Keratinocyte (primary cell): ENCODE data around the gene GOPC. TPM values are rescaled to one million over a fixed set of nuclear protein-coding genes. Genes with fewer than 3 reads are reported as not detected.

Source experiments
- DNase-seq: peaks from one replicate; pipeline ENCODE4 v3.0.0-alpha.2; 2011; ENCODE audit warnings: low read depth, missing footprints, low spot score
- FAIRE-seq: peaks from 2 replicates; lab custom pipeline; 2011; peaks lifted over from hg19 to GRCh38; lab: Jason Lieb, UNC
- H2AFZ ChIP-seq: 2 replicates; pipeline ENCODE4 v1.6.0; 2012; ENCODE audit warnings: low read length, control low read depth, inconsistent platforms; ENCODE audit not compliant: control insufficient read depth
- H3K27ac ChIP-seq: 2 replicates; pipeline ENCODE4 v1.5.1; 2011; ENCODE audit warnings: low read length; ENCODE audit not compliant: control insufficient read depth, insufficient read depth
- H3K27me3 ChIP-seq: 3 replicates; pipeline ENCODE4 v1.6.0; 2011; ENCODE audit warnings: low read length; ENCODE audit not compliant: control insufficient read depth, insufficient read depth; ENCODE audit errors: extremely low read depth
- H3K36me3 ChIP-seq, 2 experiments: 2 replicates in 1 of 2; 3 replicates in 1 of 2; pipeline ENCODE4 v1.5.1; 2011; ENCODE audit warnings: low read length in 2 of 2, mild to moderate bottlenecking in 1 of 2; ENCODE audit not compliant: control insufficient read depth in 2 of 2, insufficient read depth in 2 of 2; ENCODE audit errors: extremely low read depth in 1 of 2
- H3K4me1 ChIP-seq: 3 replicates; pipeline ENCODE4 v1.5.1; 2011; ENCODE audit warnings: low read length; ENCODE audit not compliant: control insufficient read depth, insufficient read depth; ENCODE audit errors: extremely low read depth
- H3K4me2 ChIP-seq: 3 replicates; pipeline ENCODE4 v1.6.0; 2011; ENCODE audit warnings: low read depth, low read length; ENCODE audit not compliant: control insufficient read depth, insufficient read depth; ENCODE audit errors: extremely low read depth
- H3K4me3 ChIP-seq, 3 experiments: fragments of 200-600 bp in 1 of 3; sonication (generic) in 1 of 3; 2 replicates in 2 of 3; 3 replicates in 1 of 3; pipeline ENCODE4 v1.5.1; 2011 to 2016; ENCODE audit warnings: low read length in 3 of 3, mild to moderate bottlenecking in 3 of 3, control low read depth in 2 of 3, inconsistent platforms in 1 of 3, low read depth in 1 of 3, mixed read lengths in 1 of 3, mixed run types in 1 of 3, moderate library complexity in 1 of 3; ENCODE audit not compliant: control insufficient read depth in 2 of 3, insufficient read depth in 2 of 3; ENCODE audit errors: extremely low read depth in 1 of 3
- H3K79me2 ChIP-seq: 2 replicates; pipeline ENCODE4 v1.6.0; 2012; ENCODE audit warnings: low read length; ENCODE audit not compliant: control insufficient read depth, insufficient read depth
- H3K9ac ChIP-seq: 3 replicates; pipeline ENCODE4 v1.6.0; 2011; ENCODE audit warnings: low read length; ENCODE audit not compliant: control insufficient read depth, insufficient read depth; ENCODE audit errors: extremely low read depth
- H3K9me1 ChIP-seq: 3 replicates; pipeline ENCODE4 v1.6.0; 2011; ENCODE audit warnings: low read length; ENCODE audit not compliant: control insufficient read depth, insufficient read depth; ENCODE audit errors: extremely low read depth
- H3K9me3 ChIP-seq: 2 replicates; pipeline ENCODE4 v1.5.1; 2012; ENCODE audit warnings: low read depth, low read length; ENCODE audit not compliant: control insufficient read depth
- H4K20me1 ChIP-seq: 3 replicates; pipeline ENCODE4 v1.6.0; 2011; ENCODE audit warnings: low read length; ENCODE audit not compliant: control insufficient read depth, insufficient read depth; ENCODE audit errors: extremely low read depth
- CTCF ChIP-seq, 3 experiments: IDR thresholded peaks in 1 of 3; conservative IDR thresholded peaks in 1 of 3; optimal IDR thresholded peaks in 1 of 3; 2 replicates in 2 of 3; 3 replicates in 1 of 3; pipeline versions ENCODE3 to v1.5.1; 2011; ENCODE audit warnings: low read length in 3 of 3, mild to moderate bottlenecking in 3 of 3, moderate library complexity in 2 of 3, control low read depth in 1 of 3, inconsistent platforms in 1 of 3; ENCODE audit not compliant: insufficient read depth in 2 of 3; ENCODE audit errors: extremely low read depth in 1 of 3
- EZH2 ChIP-seq: IDR thresholded peaks from one replicate; pipeline ENCODE4 v1.6.1; 2012; ENCODE audit warnings: inconsistent platforms, mild to moderate bottlenecking, low read length, moderate library complexity
- dilution Hi-C: fragments of 300-500 bp; cut with MboI; formaldehyde crosslinking; loops from one replicate; pipeline ENCODE4 v1.7.0; 2020; ENCODE audit warnings: low sequenced_read_pairs; ENCODE audit not compliant: extremely low pct_ligation_motif_present
- polyA plus RNA-seq, 5 experiments: library from polyadenylated mRNA; depleted of rRNA in 3 of 5; stranded (reverse) in 3 of 5; stranded (forward) in 1 of 5; unstranded in 1 of 5; fragments of >200 nt; gene quantifications; 1 replicate in 1 of 5; 2 replicates in 3 of 5; 3 replicates in 1 of 5; pipeline versions ENCODE4 v1.2.1 to v1.2.3, GENCODE V29; 2011 to 2012; ENCODE audit warnings: missing spikeins in 2 of 5, low read depth in 1 of 5, low replicate concordance in 1 of 5

Gene GOPC
- polyA plus RNA-seq, 1 donor (not counting 4 experiments of a cell fraction or from before 2014, with no cell fraction given): 33.9 TPM

- H3K4me1 ChIP-seq: peaks cover 14% of the 10 kb centered on the region
- H3K4me3 ChIP-seq: no peak overlapping the region
- H3K36me3 ChIP-seq: no peaks in the 10 kb centered on the region
- H3K9ac ChIP-seq: no peak overlapping the region
- H4K20me1 ChIP-seq: no peaks in the 10 kb centered on the region
- H2AFZ ChIP-seq: no peak overlapping the region
- no peak for FAIRE-seq
- H3K9me1 ChIP-seq: no peaks in the 10 kb centered on the region
- peaks cover 31% of the 10 kb centered on the region for H3K79me2 ChIP-seq
- TF ChIP-seq CTCF (optimal IDR thresholded peaks at IDR 0.05 in 1 of 3, IDR thresholded peaks at IDR 0.05 in 1 of 3, conservative IDR thresholded peaks at IDR 0.05 in 1 of 3; ENCODE audit: extremely low read depth in 1 of 3, insufficient read depth in 2 of 3, low read length in 3 of 3) (no peak), EZH2 (no peak)
- dilution Hi-C loops: no loop called here
- H3K4me2 ChIP-seq: no peak overlapping the region
- no peak overlapping the region for H3K27ac ChIP-seq
- H3K27me3 ChIP-seq: no peaks in the 10 kb centered on the region
- no peaks in the 10 kb centered on the region for H3K9me3 ChIP-seq
- no peak for DNase-seq
Observed at GRCh38 chr6:117603821-117604220, 1.5 kb upstream of the GOPC start.

GRCh38 chr6:117602899-117603588, 733 bp upstream of the GOPC start:
- Histone ChIP-seq H3K79me2 (peaks cover 38% of the 10 kb centered on the region), H3K4me2 (peak overlapping the region; percentile 96), H4K20me1 (no peaks in the 10 kb centered on the region), H3K9me1 (no peaks in the 10 kb centered on the region), H3K9me3 (no peaks in the 10 kb centered on the region), H2AFZ (peak overlapping the region; percentile 99), H3K36me3 (peaks cover 0 to 7% of the 10 kb centered on the region in 2 experiments), H3K4me1 (peaks cover 14% of the 10 kb centered on the region), H3K4me3 (peak overlapping the region; percentile 88 to 98 (median 90)), H3K27ac (peak overlapping the region; percentile 97), H3K27me3 (no peaks in the 10 kb centered on the region), H3K9ac (peak overlapping the region; percentile 93)
- dilution Hi-C loops: no loop called here
- DNase-seq (no peak), FAIRE-seq (no peak)
- TF ChIP-seq EZH2 (no peak), CTCF (optimal IDR thresholded peaks at IDR 0.05 in 1 of 3, IDR thresholded peaks at IDR 0.05 in 1 of 3, conservative IDR thresholded peaks at IDR 0.05 in 1 of 3; ENCODE audit: extremely low read depth in 1 of 3, insufficient read depth in 2 of 3, low read length in 3 of 3) (no peak)
